CD4-positive, alpha-beta memory T cell (primary cell): Measurements from ENCODE around the gene OR10A2. TPM values are rescaled to one million over a fixed set of nuclear protein-coding genes. Genes with fewer than 3 reads are reported as not detected.

ENCODE experiments used
- CTCF ChIA-PET: fragments of 350-600 bp; sonication (Branson Sonifier 250); formaldehyde crosslinking; loops from one replicate; lab custom pipeline; 2021; ENCODE audit warnings: inconsistent platforms; ENCODE audit not compliant: partially characterized antibody; lab: Charles Lee
- POLR2A ChIA-PET: fragments of 350-600 bp; sonication (Branson Sonifier 250); formaldehyde crosslinking; loops from one replicate; lab custom pipeline; 2021; ENCODE audit not compliant: partially characterized antibody; lab: Charles Lee
- DNase-seq, 5 donors: peaks; one replicate each; pipeline versions ENCODE4 v3.0.0 to v3.0.0-alpha.2; 2020 to 2022; ENCODE audit warnings: mixed read lengths in 1 of 5
- H3K27ac ChIP-seq: one replicate; pipeline ENCODE4 v1.7.0; 2013; ENCODE audit warnings: low read depth, low read length
- H3K27me3 ChIP-seq: 2 replicates; pipeline ENCODE4 v1.7.0; 2013; ENCODE audit warnings: mild to moderate bottlenecking, low read length, moderate library complexity; ENCODE audit not compliant: insufficient read depth
- H3K36me3 ChIP-seq: 2 replicates; pipeline ENCODE4 v1.7.0; 2013; ENCODE audit warnings: mild to moderate bottlenecking, low read length, moderate library complexity; ENCODE audit not compliant: insufficient read depth
- H3K4me1 ChIP-seq: 2 replicates; pipeline ENCODE4 v1.7.0; 2013; ENCODE audit warnings: mild to moderate bottlenecking, low read length, moderate library complexity; ENCODE audit not compliant: insufficient read depth
- H3K4me3 ChIP-seq, 2 donors: one replicate each; pipeline ENCODE4 v1.7.0; 2013; ENCODE audit warnings: low read length in 2 of 2, mild to moderate bottlenecking in 1 of 2
- H3K9me3 ChIP-seq, 2 donors: one replicate each; pipeline ENCODE4 v1.7.0; 2013; ENCODE audit warnings: low read length in 2 of 2, control low read depth in 1 of 2; ENCODE audit not compliant: control insufficient read depth in 1 of 2
- H3K27ac Mint-ChIP-seq, 7 donors: one replicate each; pipeline ENCODE4 v1.8.0; 2020 to 2021; ENCODE audit warnings: mixed read lengths in 7 of 7, mild to moderate bottlenecking in 6 of 7, inconsistent platforms in 3 of 7, moderate library complexity in 3 of 7
- H3K27me3 Mint-ChIP-seq, 2 donors: one replicate each; pipeline ENCODE4 v1.8.0; 2020 to 2021; ENCODE audit warnings: mixed read lengths in 2 of 2
- H3K36me3 Mint-ChIP-seq, 2 donors: one replicate each; pipeline ENCODE4 v1.8.0; 2020 to 2021; ENCODE audit warnings: mixed read lengths in 2 of 2, inconsistent platforms in 1 of 2, mild to moderate bottlenecking in 1 of 2
- H3K4me1 Mint-ChIP-seq, 4 donors: one replicate each; pipeline ENCODE4 v1.8.0; 2020 to 2021; ENCODE audit warnings: mixed read lengths in 4 of 4, mild to moderate bottlenecking in 1 of 4
- H3K4me3 Mint-ChIP-seq, 8 donors: one replicate each; pipeline ENCODE4 v1.8.0; 2020 to 2021; ENCODE audit warnings: mixed read lengths in 8 of 8, mild to moderate bottlenecking in 7 of 8, moderate library complexity in 6 of 8, inconsistent platforms in 3 of 8
- H3K9me3 Mint-ChIP-seq, 8 donors: one replicate each; pipeline ENCODE4 v1.8.0; 2020 to 2021; ENCODE audit warnings: mixed read lengths in 8 of 8, mild to moderate bottlenecking in 5 of 8, inconsistent platforms in 3 of 8, moderate library complexity in 1 of 8
- intact Hi-C: fragments of 100-400 bp; cut with micrococcal nuclease; formaldehyde crosslinking; loops from one replicate; pipeline ENCODE4 v1.15.1; 2023
- polyA plus RNA-seq, 2 donors: library from polyadenylated mRNA; unstranded; fragments of 300-500 nt; fragmentation: Illumina TruSeq; gene quantifications; one replicate each; pipeline ENCODE4 v1.2.3, GENCODE V29; 2021
- total RNA-seq, 2 experiments: library from RNA; stranded (reverse); gene quantifications; one replicate each; pipeline ENCODE4 v1.2.3, GENCODE V29; 2021

OR10A2 gene
- total and polyA plus RNA-seq, 4 experiments from 2014 or later: not detected

- CTCF ChIA-PET: no interaction called here
- Mint-ChIP-seq H3K27me3 (peaks cover 6 to 20% of the 10 kb centered on the region in 2 donors), H3K9me3 (no peaks in the 10 kb centered on the region), H3K4me1 (no peaks in the 10 kb centered on the region), H3K36me3 (no peaks in the 10 kb centered on the region), H3K27ac (no peak overlapping the region), H3K4me3 (no peak overlapping the region)
- Histone ChIP-seq H3K36me3 (no peaks in the 10 kb centered on the region), H3K27me3 (no peaks in the 10 kb centered on the region), H3K27ac (no peak overlapping the region), H3K4me3 (no peak overlapping the region), H3K4me1 (no peaks in the 10 kb centered on the region), H3K9me3 (no peaks in the 10 kb centered on the region)
- POLR2A ChIA-PET: no interaction called here
- intact Hi-C loops: no loop called here
- DNase-seq: no peak
Observed at GRCh38 chr11:6833356-6833755, 29.5 kb upstream of the OR10A2 start.

- intact Hi-C loops: no loop called here
- H3K27ac ChIP-seq: no peak overlapping the region
- POLR2A ChIA-PET: no interaction called here
Observed at GRCh38 chr11:6834021-6834420, 28.8 kb upstream of the OR10A2 start.

DNA sequence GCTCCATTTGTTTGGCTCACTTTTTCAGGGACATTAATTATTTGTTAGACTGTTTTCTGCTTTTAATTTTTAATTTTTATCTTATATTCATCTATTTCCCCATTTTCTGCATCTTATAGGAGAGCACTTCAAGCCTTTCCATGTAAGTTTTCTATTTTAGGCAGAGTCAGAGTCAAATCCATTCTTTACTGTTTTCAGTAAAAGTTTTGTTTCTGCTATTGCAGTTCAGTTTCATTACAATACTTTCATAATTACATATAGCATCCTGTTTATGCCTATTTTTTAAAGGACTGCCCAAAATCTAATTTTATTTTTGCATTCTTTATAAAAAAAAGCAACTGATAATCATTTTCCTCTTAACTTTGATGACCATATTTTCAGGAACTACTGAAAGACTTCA, 21.2 kb upstream of the OR10A2 start:
- Histone ChIP-seq H3K9me3 (no peaks in the 10 kb centered on the region), H3K36me3 (no peaks in the 10 kb centered on the region), H3K27me3 (no peaks in the 10 kb centered on the region), H3K4me1 (no peaks in the 10 kb centered on the region), H3K27ac (no peak overlapping the region), H3K4me3 (no peak overlapping the region)
- ChIA-PET CTCF (no interaction called here), POLR2A (no interaction called here)
- H3K27ac Mint-ChIP-seq: no peak overlapping the region
- H3K4me1 Mint-ChIP-seq: no peaks in the 10 kb centered on the region
- peaks cover 0 to 5% (median 0%) of the 10 kb centered on the region in 8 donors for H3K9me3 Mint-ChIP-seq
- H3K36me3 Mint-ChIP-seq: no peaks in the 10 kb centered on the region
- DNase-seq: no peak
- intact Hi-C loops: no loop called here
- H3K4me3 Mint-ChIP-seq: no peak overlapping the region
- H3K27me3 Mint-ChIP-seq: peaks cover 10 to 11% of the 10 kb centered on the region in 2 donors

More at GRCh38 chr11:6834021-6834420, 28.8 kb upstream of the OR10A2 start:
- H3K4me3 ChIP-seq: no peak overlapping the region
- no peaks in the 10 kb centered on the region for H3K36me3 ChIP-seq
- no peak overlapping the region for H3K27ac Mint-ChIP-seq
- H3K27me3 ChIP-seq: no peaks in the 10 kb centered on the region
- no peaks in the 10 kb centered on the region for H3K9me3 Mint-ChIP-seq
- CTCF ChIA-PET: interaction anchor here (1.1 kb wide), 1 partner anchor 9 kb away, joined by 3 read pairs; no protein-coding TSS in a partner anchor
- no peak overlapping the region for H3K4me3 Mint-ChIP-seq
- no peaks in the 10 kb centered on the region for H3K9me3 ChIP-seq
- peaks cover 6 to 19% of the 10 kb centered on the region in 2 donors for H3K27me3 Mint-ChIP-seq
- no peaks in the 10 kb centered on the region for H3K36me3 Mint-ChIP-seq
- DNase-seq: no peak
- no peaks in the 10 kb centered on the region for H3K4me1 Mint-ChIP-seq
- no peaks in the 10 kb centered on the region for H3K4me1 ChIP-seq

DNA sequence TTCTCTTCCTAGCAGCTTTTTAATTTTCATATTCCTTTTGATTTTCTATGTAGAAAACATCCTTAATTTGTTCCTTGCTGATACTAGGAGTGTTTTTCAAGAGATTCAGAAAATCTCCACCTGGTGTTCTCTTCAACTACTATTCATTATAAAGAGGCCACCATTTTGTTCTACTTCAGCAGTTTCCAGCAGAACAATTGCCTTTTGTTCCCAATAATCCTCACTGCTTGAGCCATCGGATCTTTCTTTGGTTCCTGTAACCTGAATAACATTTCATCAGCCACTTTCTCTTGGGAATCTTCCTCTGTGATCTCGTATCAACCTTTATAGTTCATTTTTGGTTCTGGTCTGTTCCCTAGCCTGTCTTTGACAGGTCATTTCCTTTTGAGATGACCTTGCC, 19.2 kb upstream of the OR10A2 start:
- Mint-ChIP-seq H3K4me3 (no peak overlapping the region), H3K4me1 (no peaks in the 10 kb centered on the region), H3K27me3 (peaks cover 16 to 17% of the 10 kb centered on the region in 2 donors), H3K36me3 (no peaks in the 10 kb centered on the region), H3K9me3 (peaks cover 0 to 5% (median 0%) of the 10 kb centered on the region in 8 donors), H3K27ac (no peak overlapping the region)
- Histone ChIP-seq H3K4me3 (no peak overlapping the region), H3K9me3 (no peaks in the 10 kb centered on the region), H3K27ac (no peak overlapping the region), H3K4me1 (no peaks in the 10 kb centered on the region), H3K36me3 (no peaks in the 10 kb centered on the region), H3K27me3 (no peaks in the 10 kb centered on the region)
- ChIA-PET CTCF (interaction anchor here (1.0 kb wide), 1 partner anchor 9 kb away, joined by 3 read pairs; no protein-coding TSS in a partner anchor), POLR2A (no interaction called here)
- DNase-seq: no peak
- intact Hi-C loops: no loop called here

GRCh38 chr11:6844356-6844755, 18.5 kb upstream of the OR10A2 start:
- Mint-ChIP-seq H3K9me3 (peaks cover 0 to 5% (median 0%) of the 10 kb centered on the region in 8 donors), H3K27me3 (peaks cover 16 to 18% of the 10 kb centered on the region in 2 donors), H3K36me3 (no peaks in the 10 kb centered on the region), H3K4me1 (no peaks in the 10 kb centered on the region), H3K4me3 (no peak overlapping the region), H3K27ac (no peak overlapping the region)
- no peaks in the 10 kb centered on the region for H3K4me1 ChIP-seq
- ChIA-PET CTCF (no interaction called here), POLR2A (no interaction called here)
- H3K9me3 ChIP-seq: no peaks in the 10 kb centered on the region
- intact Hi-C loops: no loop called here
- no peaks in the 10 kb centered on the region for H3K27me3 ChIP-seq
- no peak overlapping the region for H3K4me3 ChIP-seq
- H3K27ac ChIP-seq: no peak overlapping the region
- no peak for DNase-seq
- no peaks in the 10 kb centered on the region for H3K36me3 ChIP-seq

DNA sequence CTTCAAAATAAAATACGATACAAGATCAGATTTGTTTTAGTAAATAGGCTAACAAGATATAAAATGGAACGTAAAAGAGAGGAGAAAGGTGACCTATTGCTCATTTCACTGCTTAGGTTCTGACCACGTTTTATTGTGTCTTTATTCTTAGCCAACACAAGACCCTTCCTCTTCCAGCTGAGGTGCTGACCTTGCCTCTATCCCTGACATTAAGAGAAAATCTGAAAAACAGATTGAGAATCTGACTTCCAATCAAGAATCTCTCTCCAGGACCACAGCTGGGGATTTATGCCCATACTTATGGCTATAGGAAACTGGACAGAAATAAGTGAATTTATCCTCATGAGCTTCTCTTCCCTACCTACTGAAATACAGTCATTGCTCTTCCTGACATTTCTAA, 17.5 kb upstream of the OR10A2 start, which contains the start of gene OR10A5:
Gene OR10A5, plus strand, starts transcription at position 301 of the 400 bp plus-strand sequence. Its CDS starts 0 bp downstream, at position 301.
- H3K4me3 ChIP-seq: no peak within 1 kb of the TSS
- H3K4me1 ChIP-seq: no peaks in the 10 kb centered on the region
- no peaks in the 10 kb centered on the region for H3K36me3 ChIP-seq
- H3K27ac ChIP-seq: no peak within 1 kb of the TSS
- peaks cover 15 to 20% of the 10 kb centered on the region in 2 donors for H3K27me3 Mint-ChIP-seq
- peaks cover 0 to 6% (median 0%) of the 10 kb centered on the region in 8 donors for H3K9me3 Mint-ChIP-seq
- H3K4me3 Mint-ChIP-seq: no peak within 1 kb of the TSS
- intact Hi-C loops: no loop called here
- no peaks in the 10 kb centered on the region for H3K36me3 Mint-ChIP-seq
- no peak for DNase-seq
- no peaks in the 10 kb centered on the region for H3K27me3 ChIP-seq
- ChIA-PET CTCF (no interaction called here), POLR2A (no interaction called here)
- H3K27ac Mint-ChIP-seq: no peak within 1 kb of the TSS
- no peaks in the 10 kb centered on the region for H3K4me1 Mint-ChIP-seq
- H3K9me3 ChIP-seq: no peaks in the 10 kb centered on the region

- Histone ChIP-seq H3K27ac (no peak overlapping the region), H3K9me3 (no peaks in the 10 kb centered on the region), H3K27me3 (no peaks in the 10 kb centered on the region), H3K36me3 (no peaks in the 10 kb centered on the region), H3K4me1 (no peaks in the 10 kb centered on the region), H3K4me3 (no peak overlapping the region)
- CTCF ChIA-PET: no interaction called here
- Mint-ChIP-seq H3K36me3 (no peaks in the 10 kb centered on the region), H3K9me3 (peaks cover 0 to 23% (median 10%) of the 10 kb centered on the region in 8 donors), H3K27me3 (peaks cover 11 to 12% of the 10 kb centered on the region in 2 donors), H3K4me3 (no peak overlapping the region), H3K27ac (peak overlapping the region in 1 of 7 donors; percentile 75), H3K4me1 (no peaks in the 10 kb centered on the region)
- DNase-seq: no peak
- intact Hi-C loops: no loop called here
- POLR2A ChIA-PET: no interaction called here
Observed at GRCh38 chr11:6850526-6850925, 12.3 kb upstream of the OR10A2 start.
